Measurements from ENCODE around the gene LEPROT.

Gene LEPROT

GRCh38 chr1:65399003-65399402, 21.5 kb upstream of the LEPROT start:
- TF ChIP-seq ZFX (IDR thresholded peaks at IDR 0.05; ENCODE audit: borderline replicate concordance) = no peak
- TF ChIP-seq, protein P1, sequence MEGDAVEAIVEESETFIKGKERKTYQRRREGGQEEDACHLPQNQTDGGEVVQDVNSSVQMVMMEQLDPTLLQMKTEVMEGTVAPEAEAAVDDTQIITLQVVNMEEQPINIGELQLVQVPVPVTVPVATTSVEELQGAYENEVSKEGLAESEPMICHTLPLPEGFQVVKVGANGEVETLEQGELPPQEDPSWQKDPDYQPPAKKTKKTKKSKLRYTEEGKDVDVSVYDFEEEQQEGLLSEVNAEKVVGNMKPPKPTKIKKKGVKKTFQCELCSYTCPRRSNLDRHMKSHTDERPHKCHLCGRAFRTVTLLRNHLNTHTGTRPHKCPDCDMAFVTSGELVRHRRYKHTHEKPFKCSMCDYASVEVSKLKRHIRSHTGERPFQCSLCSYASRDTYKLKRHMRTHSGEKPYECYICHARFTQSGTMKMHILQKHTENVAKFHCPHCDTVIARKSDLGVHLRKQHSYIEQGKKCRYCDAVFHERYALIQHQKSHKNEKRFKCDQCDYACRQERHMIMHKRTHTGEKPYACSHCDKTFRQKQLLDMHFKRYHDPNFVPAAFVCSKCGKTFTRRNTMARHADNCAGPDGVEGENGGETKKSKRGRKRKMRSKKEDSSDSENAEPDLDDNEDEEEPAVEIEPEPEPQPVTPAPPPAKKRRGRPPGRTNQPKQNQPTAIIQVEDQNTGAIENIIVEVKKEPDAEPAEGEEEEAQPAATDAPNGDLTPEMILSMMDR (IDR thresholded peaks at IDR 0.05) = no peak
- no peak overlapping the region for H3K27ac ChIP-seq

DNA sequence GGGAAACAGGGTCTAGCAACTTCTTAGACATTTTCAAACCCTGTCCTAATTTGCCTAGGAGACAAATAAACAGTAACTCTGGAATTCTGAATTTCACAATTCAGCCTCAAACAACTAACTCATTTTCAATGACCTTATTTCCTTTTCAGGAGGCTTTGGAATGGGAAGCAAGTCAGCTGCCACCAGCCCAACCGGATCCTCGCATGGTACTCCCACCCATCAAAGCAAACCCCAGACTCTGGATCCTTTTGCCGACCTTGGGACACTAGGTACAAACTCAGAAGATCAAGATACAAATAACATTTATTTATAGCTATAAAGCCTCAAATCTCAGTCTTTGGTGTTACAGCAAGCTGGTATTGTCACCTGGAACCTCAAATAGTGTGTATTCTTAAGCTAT, 18.9 kb upstream of the LEPROT start:
- no peak for TF ChIP-seq ZFX (IDR thresholded peaks at IDR 0.05; ENCODE audit: borderline replicate concordance)
- TF ChIP-seq, protein P1 (IDR thresholded peaks at IDR 0.05) = no peak
- no peak overlapping the region for H3K27ac ChIP-seq

DNA sequence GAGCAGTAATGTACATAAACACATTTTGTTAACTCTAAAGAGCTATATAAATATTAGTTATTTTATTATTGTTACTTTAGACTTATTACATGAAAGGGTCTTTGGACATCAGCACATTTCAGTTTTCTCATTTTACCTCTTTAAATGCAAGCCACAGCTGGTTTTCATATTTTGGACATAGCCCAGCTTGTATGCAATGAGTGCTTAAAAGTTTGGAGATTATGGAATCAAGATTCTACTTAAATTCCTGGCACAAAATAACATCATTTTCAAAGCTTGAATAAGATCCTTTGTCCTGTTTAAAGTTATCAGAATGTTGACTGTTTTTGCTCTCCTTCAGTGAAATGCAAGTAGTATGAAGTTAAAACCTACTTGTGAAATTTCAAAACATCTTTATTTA, 15.5 kb upstream of the LEPROT start:
- TF ChIP-seq, protein P1 (IDR thresholded peaks at IDR 0.05) = no peak
- no peak for TF ChIP-seq ZFX (IDR thresholded peaks at IDR 0.05; ENCODE audit: borderline replicate concordance)
- H3K27ac ChIP-seq = no peak overlapping the region

GRCh38 chr1:65407877-65408276, 12.6 kb upstream of the LEPROT start:
- H3K27ac ChIP-seq = no peak overlapping the region
- TF ChIP-seq, protein P1 (IDR thresholded peaks at IDR 0.05) = no peak
- TF ChIP-seq ZFX (IDR thresholded peaks at IDR 0.05; ENCODE audit: borderline replicate concordance) = no peak

DNA sequence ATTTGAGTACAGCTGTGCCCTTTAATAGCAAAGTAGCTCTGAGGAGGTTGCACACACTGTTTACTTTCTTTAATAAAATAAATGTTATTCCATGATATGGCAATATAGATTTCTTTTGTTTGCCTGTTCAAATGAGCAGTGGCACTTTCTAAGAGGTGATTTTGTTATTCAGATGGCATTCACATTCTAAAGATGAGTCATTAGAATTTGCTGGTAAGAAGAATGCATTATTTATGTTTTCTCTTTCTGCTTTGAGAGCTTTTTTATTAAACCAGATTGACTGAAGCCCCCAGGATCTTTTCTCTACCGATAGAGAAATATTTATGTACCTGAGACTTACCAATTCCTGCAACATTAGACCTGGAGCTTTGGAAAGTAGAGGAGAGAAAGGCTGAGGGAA, 11.2 kb upstream of the LEPROT start:
- TF ChIP-seq, protein P1 (IDR thresholded peaks at IDR 0.05) = no peak
- no peak for TF ChIP-seq ZFX (IDR thresholded peaks at IDR 0.05; ENCODE audit: borderline replicate concordance)
- no peak overlapping the region for H3K27ac ChIP-seq

- no peak overlapping the region for H3K27ac ChIP-seq
- TF ChIP-seq, protein P1 (IDR thresholded peaks at IDR 0.05) = no peak
- TF ChIP-seq ZFX (IDR thresholded peaks at IDR 0.05; ENCODE audit: borderline replicate concordance) = no peak
Measured at GRCh38 chr1:65409816-65410326, 10.6 kb upstream of the LEPROT start.

DNA sequence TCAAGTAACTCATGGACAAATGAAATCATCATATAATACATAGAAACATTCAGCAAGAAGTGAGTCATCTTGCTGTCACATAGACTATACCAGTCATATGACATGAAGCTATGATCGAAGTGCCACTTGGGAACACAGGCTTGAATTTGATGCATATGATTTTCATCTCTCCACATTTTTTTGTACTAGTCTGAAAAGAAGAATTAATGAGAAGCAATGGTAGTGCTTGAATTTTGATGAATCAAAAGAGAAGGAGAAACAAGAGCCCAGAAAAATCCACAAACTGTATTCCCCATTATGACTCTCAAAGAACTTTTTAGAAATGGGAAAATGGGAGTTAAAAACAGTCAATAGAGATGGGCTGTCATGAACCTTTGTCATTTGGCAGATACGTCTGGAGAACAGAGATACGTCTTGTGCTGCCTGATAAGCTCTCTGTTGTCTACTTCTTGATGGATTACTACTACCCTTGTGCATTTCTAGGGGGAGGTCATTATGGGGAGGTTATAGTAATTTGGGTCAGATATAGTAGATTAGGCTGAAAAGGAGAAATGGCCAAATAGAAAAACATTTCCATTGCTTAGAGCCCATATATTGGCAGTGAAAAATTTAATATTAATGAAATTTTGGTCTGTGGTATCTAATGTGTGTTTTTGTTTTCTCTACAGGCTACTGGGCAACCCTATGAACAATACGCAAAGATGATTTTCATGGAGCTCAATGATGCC, 8.0 kb upstream of the LEPROT start:
- TF ChIP-seq, protein P1 (IDR thresholded peaks at IDR 0.05) = no peak
- TF ChIP-seq ZFX (IDR thresholded peaks at IDR 0.05; ENCODE audit: borderline replicate concordance) = no peak

More for the DNA sequence above, 8.0 kb upstream of the LEPROT start:
- H3K27ac ChIP-seq = no peak overlapping the region

Measured in 22Rv1 (cell line).